Gastrocnemius medialis (tissue), 4 donors: ENCODE results near the gene ETV6.

Source experiments
- POLR2A ChIP-seq, 2 donors: fragments of 450-650 bp; IDR thresholded peaks; one replicate each; pipeline ENCODE4 v1.6.1; 2017; ENCODE audit warnings: antibody characterized with exemption in 2 of 2, mild to moderate bottlenecking in 2 of 2, moderate library complexity in 2 of 2
- TF ChIP-seq, protein P1 (sequence below), 5 experiments: fragments of 450-650 bp in 3 of 5; fragments of 200-600 bp in 2 of 5; sonication (generic) in 2 of 5; IDR thresholded peaks in 4 of 5; conservative IDR thresholded peaks in 1 of 5; 1 replicate in 4 of 5; 2 replicates in 1 of 5; pipeline ENCODE4 v1.5.1; 2016 to 2019; ENCODE audit warnings: antibody characterized with exemption in 5 of 5, mild to moderate bottlenecking in 3 of 5, moderate library complexity in 3 of 5

GRCh38 chr12:11897923-11898322, 248.4 kb downstream of the ETV6 start:
- TF ChIP-seq, protein P1, sequence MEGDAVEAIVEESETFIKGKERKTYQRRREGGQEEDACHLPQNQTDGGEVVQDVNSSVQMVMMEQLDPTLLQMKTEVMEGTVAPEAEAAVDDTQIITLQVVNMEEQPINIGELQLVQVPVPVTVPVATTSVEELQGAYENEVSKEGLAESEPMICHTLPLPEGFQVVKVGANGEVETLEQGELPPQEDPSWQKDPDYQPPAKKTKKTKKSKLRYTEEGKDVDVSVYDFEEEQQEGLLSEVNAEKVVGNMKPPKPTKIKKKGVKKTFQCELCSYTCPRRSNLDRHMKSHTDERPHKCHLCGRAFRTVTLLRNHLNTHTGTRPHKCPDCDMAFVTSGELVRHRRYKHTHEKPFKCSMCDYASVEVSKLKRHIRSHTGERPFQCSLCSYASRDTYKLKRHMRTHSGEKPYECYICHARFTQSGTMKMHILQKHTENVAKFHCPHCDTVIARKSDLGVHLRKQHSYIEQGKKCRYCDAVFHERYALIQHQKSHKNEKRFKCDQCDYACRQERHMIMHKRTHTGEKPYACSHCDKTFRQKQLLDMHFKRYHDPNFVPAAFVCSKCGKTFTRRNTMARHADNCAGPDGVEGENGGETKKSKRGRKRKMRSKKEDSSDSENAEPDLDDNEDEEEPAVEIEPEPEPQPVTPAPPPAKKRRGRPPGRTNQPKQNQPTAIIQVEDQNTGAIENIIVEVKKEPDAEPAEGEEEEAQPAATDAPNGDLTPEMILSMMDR (IDR thresholded peaks at IDR 0.05 in 4 of 5, conservative IDR thresholded peaks at IDR 0.05 in 1 of 5) = no peak
- TF ChIP-seq POLR2A (IDR thresholded peaks at IDR 0.05) = no peak
